H1 (cell line): Measurements from ENCODE around the gene MXI1. TPM values are rescaled to one million over a fixed set of nuclear protein-coding genes. Genes with fewer than 3 reads are reported as not detected.

ENCODE experiments used
- CTCF ChIA-PET: fragments of 300-600 bp; sonication (Branson Sonifier 250); formaldehyde crosslinking; loops from one replicate; lab custom pipeline; 2021; ENCODE audit not compliant: partially characterized antibody; lab: Charles Lee
- POLR2A ChIA-PET: fragments of 300-600 bp; sonication (Branson Sonifier 250); formaldehyde crosslinking; loops from one replicate; lab custom pipeline; 2021; ENCODE audit warnings: inconsistent platforms; ENCODE audit not compliant: partially characterized antibody; lab: Charles Lee
- DNase-seq, 2 experiments: peaks; one replicate each; pipeline versions ENCODE4 v3.0.0 to v3.0.0-alpha.2; 2010 to 2022; ENCODE audit warnings: low spot score in 2 of 2, low read depth in 1 of 2, mixed read lengths in 1 of 2
- FAIRE-seq: peaks from 2 replicates; lab custom pipeline; 2011; peaks lifted over from hg19 to GRCh38; lab: Jason Lieb, UNC
- H2AFZ ChIP-seq: 2 replicates; pipeline ENCODE4 v1.8.1; 2012; ENCODE audit warnings: low read length, inconsistent platforms
- H2AK5ac ChIP-seq: 2 replicates; pipeline ENCODE4 v1.6.1; 2013; ENCODE audit warnings: low read depth, low read length
- H2BK120ac ChIP-seq: replicated peaks from 2 replicates; pipeline ENCODE3; 2013; ENCODE audit warnings: low read depth, low read length, inconsistent platforms
- H2BK12ac ChIP-seq: 2 replicates; pipeline ENCODE4 v1.6.1; 2013; ENCODE audit warnings: low read depth, low read length
- H2BK15ac ChIP-seq: 2 replicates; pipeline ENCODE4 v1.6.1; 2013; ENCODE audit warnings: low read length
- H2BK20ac ChIP-seq: 2 replicates; pipeline ENCODE4 v1.6.1; 2013; ENCODE audit warnings: low read length
- H2BK5ac ChIP-seq: 2 replicates; pipeline ENCODE4 v1.6.1; 2013; ENCODE audit warnings: low read depth, low read length
- H3K14ac ChIP-seq: 2 replicates; pipeline ENCODE4 v1.6.1; 2013; ENCODE audit warnings: inconsistent platforms; ENCODE audit not compliant: insufficient read length
- H3K18ac ChIP-seq: 2 replicates; pipeline ENCODE4 v1.6.1; 2013; ENCODE audit warnings: low read length; ENCODE audit errors: extremely low read depth
- H3K23ac ChIP-seq: 2 replicates; pipeline ENCODE4 v1.6.1; 2013; ENCODE audit warnings: inconsistent platforms; ENCODE audit not compliant: insufficient read length
- H3K23me2 ChIP-seq: 2 replicates; pipeline ENCODE4 v1.6.1; 2013; ENCODE audit warnings: low read depth, low read length
- H3K27ac ChIP-seq: 2 replicates; pipeline ENCODE4 v1.6.1; 2011; ENCODE audit warnings: low read depth, low read length, inconsistent platforms
- H3K27me3 ChIP-seq, 4 experiments: replicated peaks in 1 of 4; 1 replicate in 1 of 4; 2 replicates in 3 of 4; pipeline versions ENCODE4 v1.6.1 to v1.8.1; 2011 to 2013; ENCODE audit warnings: low read length in 3 of 4, mild to moderate bottlenecking in 3 of 4, inconsistent platforms in 2 of 4, mixed read lengths in 2 of 4, moderate library complexity in 1 of 4; ENCODE audit not compliant: control insufficient read depth in 3 of 4, insufficient read depth in 3 of 4; ENCODE audit errors: extremely low read depth in 1 of 4
- H3K36me3 ChIP-seq, 4 experiments: 2 replicates each; pipeline versions ENCODE4 v1.6.1 to v1.8.1; 2011 to 2013; ENCODE audit warnings: mild to moderate bottlenecking in 4 of 4, low read length in 3 of 4, moderate library complexity in 2 of 4, control low read depth in 1 of 4, inconsistent platforms in 1 of 4; ENCODE audit not compliant: insufficient read depth in 4 of 4, control insufficient read depth in 2 of 4
- H3K4ac ChIP-seq: replicated peaks from 2 replicates; pipeline ENCODE3; 2013; ENCODE audit warnings: low read length, low read depth, mixed read lengths, inconsistent platforms; ENCODE audit not compliant: insufficient read length
- H3K4me1 ChIP-seq, 4 experiments: replicated peaks in 1 of 4; 1 replicate in 1 of 4; 2 replicates in 3 of 4; pipeline versions ENCODE4 v1.6.1 to v1.8.1; 2011 to 2013; ENCODE audit warnings: low read length in 3 of 4, inconsistent platforms in 2 of 4, mixed read lengths in 1 of 4; ENCODE audit not compliant: insufficient read depth in 4 of 4, control insufficient read depth in 3 of 4
- H3K4me2 ChIP-seq, 2 experiments: 2 replicates each; pipeline versions ENCODE4 v1.6.1 to v1.8.1; 2011 to 2013; ENCODE audit warnings: low read depth in 2 of 2, low read length in 2 of 2, control low read depth in 1 of 2, inconsistent platforms in 1 of 2, mild to moderate bottlenecking in 1 of 2; ENCODE audit not compliant: insufficient read depth in 1 of 2
- H3K4me3 ChIP-seq, 4 experiments: fragments of 200-600, 300-600 bp in 1 of 4; sonication (generic), shearing (Covaris generic), sonication (Bioruptor Twin) in 1 of 4; 2 replicates each; pipeline versions ENCODE4 v1.5.1 to v1.8.1; 2011 to 2016; ENCODE audit warnings: low read length in 4 of 4, low read depth in 3 of 4, control low read depth in 2 of 4, inconsistent platforms in 2 of 4, mild to moderate bottlenecking in 2 of 4, mixed read lengths in 1 of 4, moderate library complexity in 1 of 4; ENCODE audit not compliant: insufficient read depth in 2 of 4; ENCODE audit errors: extremely low read depth in 1 of 4
- H3K56ac ChIP-seq: replicated peaks from 2 replicates; pipeline ENCODE3; 2013; ENCODE audit warnings: low read depth, mild to moderate bottlenecking, mixed read lengths, low read length, inconsistent platforms; ENCODE audit not compliant: insufficient read length
- H3K79me1 ChIP-seq: 2 replicates; pipeline ENCODE4 v1.6.1; 2013; ENCODE audit warnings: low read depth, low read length, control low read depth
- H3K79me2 ChIP-seq, 2 experiments: 2 replicates each; pipeline versions ENCODE4 v1.6.1 to v1.8.1; 2012 to 2013; ENCODE audit warnings: low read length in 2 of 2, mild to moderate bottlenecking in 2 of 2, inconsistent platforms in 1 of 2; ENCODE audit not compliant: insufficient read depth in 2 of 2, control insufficient read depth in 1 of 2
- H3K9ac ChIP-seq, 4 experiments: replicated peaks in 1 of 4; 1 replicate in 1 of 4; 2 replicates in 3 of 4; pipeline versions ENCODE4 v1.6.1 to v1.8.1; 2011 to 2013; ENCODE audit warnings: low read depth in 3 of 4, low read length in 3 of 4, control low read depth in 2 of 4, mild to moderate bottlenecking in 2 of 4, moderate library complexity in 2 of 4, inconsistent platforms in 1 of 4; ENCODE audit errors: extremely low read depth in 1 of 4
- H3K9me3 ChIP-seq, 2 experiments: 2 replicates each; pipeline versions ENCODE4 v1.6.1 to v1.8.1; 2012 to 2013; ENCODE audit warnings: mild to moderate bottlenecking in 2 of 2, moderate library complexity in 2 of 2, control low read depth in 1 of 2, inconsistent platforms in 1 of 2, low read depth in 1 of 2, low read length in 1 of 2, mixed read lengths in 1 of 2; ENCODE audit not compliant: insufficient read depth in 2 of 2
- H4K20me1 ChIP-seq, 2 experiments: replicated peaks in 1 of 2; 2 replicates each; pipeline versions ENCODE3 to v1.8.1; 2011 to 2013; ENCODE audit warnings: inconsistent platforms in 2 of 2, low read length in 2 of 2, mild to moderate bottlenecking in 1 of 2; ENCODE audit not compliant: insufficient read depth in 2 of 2, control insufficient read depth in 1 of 2
- H4K5ac ChIP-seq: 2 replicates; pipeline ENCODE4 v1.6.1; 2013; ENCODE audit warnings: low read length, low read depth, mixed read lengths, inconsistent platforms; ENCODE audit not compliant: insufficient read length
- H4K8ac ChIP-seq: 2 replicates; pipeline ENCODE4 v1.8.0; 2013; ENCODE audit warnings: mild to moderate bottlenecking, moderate library complexity, low read length, inconsistent platforms; ENCODE audit not compliant: insufficient read depth; ENCODE audit errors: extremely low read depth
- H4K91ac ChIP-seq: replicated peaks from 2 replicates; pipeline ENCODE3; 2013; ENCODE audit warnings: low read length, mixed read lengths, inconsistent platforms; ENCODE audit not compliant: insufficient read length
- ATF3 ChIP-seq: IDR thresholded peaks from 2 replicates; pipeline ENCODE4 v1.6.1; 2011; ENCODE audit warnings: low read depth, mild to moderate bottlenecking, low read length; ENCODE audit not compliant: insufficient read depth
- CEBPB ChIP-seq: IDR thresholded peaks from 2 replicates; pipeline ENCODE4 v1.6.1; 2012; ENCODE audit warnings: low read depth, low read length
- CHD2 ChIP-seq: IDR thresholded peaks from 2 replicates; pipeline ENCODE4 v1.6.1; 2012; ENCODE audit warnings: low read length, improper control_type of control experiment
- CTBP2 ChIP-seq: IDR thresholded peaks from 2 replicates; pipeline ENCODE4 v1.7.0; 2011; ENCODE audit warnings: borderline replicate concordance, mild to moderate bottlenecking, moderate library complexity, mixed read lengths, low read length; ENCODE audit not compliant: insufficient read depth, insufficient read length
- GTF2F1 ChIP-seq: IDR thresholded peaks from 2 replicates; pipeline ENCODE4 v1.6.1; 2012; ENCODE audit warnings: low read depth, low read length, improper control_type of control experiment, borderline replicate concordance
- KDM5A ChIP-seq: fragments of 200-600 bp; IDR thresholded peaks from 2 replicates; pipeline ENCODE4 v1.7.1; 2012; ENCODE audit warnings: mild to moderate bottlenecking, low read length, inconsistent platforms, mixed read lengths
- MAFK ChIP-seq: IDR thresholded peaks from 2 replicates; pipeline ENCODE4 v1.6.1; 2012; ENCODE audit warnings: low read depth, mild to moderate bottlenecking, improper control_type of control experiment, low read length
- RNF2 ChIP-seq: fragments of 200-900, 300-1000 bp; sonication (generic); IDR thresholded peaks from 2 replicates; pipeline ENCODE4 v1.7.1; 2016; ENCODE audit warnings: borderline replicate concordance, low read depth, mild to moderate bottlenecking, antibody characterized with exemption, low read length; ENCODE audit not compliant: poor library complexity, severe bottlenecking; ENCODE audit errors: missing control alignments
- SAP30 ChIP-seq: fragments of 300-600 bp; sonication (generic); IDR thresholded peaks from 2 replicates; pipeline ENCODE4 v1.7.1; 2012; ENCODE audit warnings: low read length, moderate library complexity, mild to moderate bottlenecking, inconsistent platforms; ENCODE audit not compliant: insufficient read depth, insufficient replicate concordance
- SUZ12 ChIP-seq: fragments of 200-600 bp; sonication (generic); IDR thresholded peaks from 2 replicates; pipeline ENCODE4 v1.6.1; 2012; ENCODE audit warnings: mild to moderate bottlenecking, inconsistent platforms, low read length, moderate library complexity, mixed read lengths
- TBP ChIP-seq: IDR thresholded peaks from 2 replicates; pipeline ENCODE4 v1.6.1; 2011; ENCODE audit warnings: low read depth, low read length, improper control_type of control experiment
- WGBS, 2 experiments: shearing (Covaris generic) in 1 of 2; methylation state at CpG; one replicate each; pipeline versions ENCODE4 v1.1.6 to v1.1.7; 2013 to 2015; ENCODE audit warnings: low lambda C conversion rate in 2 of 2, mixed read lengths in 2 of 2, inconsistent platforms in 1 of 2, low coverage in 1 of 2, missing lambda C conversion rate in 1 of 2; ENCODE audit not compliant: insufficient replicate concordance in 2 of 2, insufficient coverage in 1 of 2, insufficient read length in 1 of 2; ENCODE audit errors: extremely low coverage in 1 of 2, missing lambda C conversion rate in 1 of 2; 5-methylcytosine and 5-hydroxymethylcytosine counted together
- polyA plus RNA-seq, 7 experiments: library from polyadenylated mRNA; depleted of rRNA in 3 of 7; stranded (reverse) in 5 of 7; unstranded in 2 of 7; fragments of >200 nt in 5 of 7; fragments of 200-250 nt in 2 of 7; gene quantifications; 1 replicate in 5 of 7; 2 replicates in 1 of 7; 4 replicates in 1 of 7; pipeline versions ENCODE4 v1.2.1 to v1.2.3, GENCODE V29; 2011 to 2013; ENCODE audit warnings: missing spikeins in 2 of 7, mixed read lengths in 2 of 7
- total RNA-seq: library from RNA; stranded (reverse); fragmentation: NEBNext Ultra II Directional; extraction: Animal tissue kit (Norgen Biotek cat#: 25700); gene quantifications from 2 replicates; pipeline ENCODE4 v1.2.1, GENCODE V29; 2021
- TF ChIP-seq, protein P1 (sequence below): IDR thresholded peaks from 2 replicates; pipeline ENCODE4 v1.6.1; 2012; ENCODE audit warnings: inconsistent platforms

The MXI1 gene
- total and polyA plus RNA-seq, 2 of the 8 experiments (the other 6 are each of a cell fraction or from before 2014, with no cell fraction given) = 5.7 to 8.8 TPM

GRCh38 chr10:110200503-110200902 is 6.9 kb upstream of the MXI1 start:
- 82% methylated on average over 3 of the region's 3 CpGs; no CpG with 5 or more reads in 1 of the 2 experiments for WGBS, 2 experiments
- no peak overlapping the region for H2AFZ ChIP-seq
- peaks cover 0 to 4% (median 2%) of the 10 kb centered on the region in 4 experiments; a peak in 6 of 7 replicates for H3K4me1 ChIP-seq
- no peak for FAIRE-seq
- H3K27me3 ChIP-seq = peaks cover 2 to 22% (median 9%) of the 10 kb centered on the region in 4 experiments
- no peak overlapping the region for H2AK5ac ChIP-seq
- H3K9ac ChIP-seq = no peak overlapping the region
- H3K36me3 ChIP-seq = no peaks in the 10 kb centered on the region
- no peak overlapping the region for H2BK15ac ChIP-seq
- H3K9me3 ChIP-seq = no peaks in the 10 kb centered on the region
- POLR2A ChIA-PET = interaction anchor here (1.5 kb wide), 1 partner anchor 10 kb away, joined by 3 read pairs; no protein-coding TSS in a partner anchor
- H3K56ac ChIP-seq = no peak overlapping the region
- H3K79me1 ChIP-seq = no peaks in the 10 kb centered on the region
- H3K23ac ChIP-seq = no peak overlapping the region
- H4K8ac ChIP-seq = no peak overlapping the region
- no peak overlapping the region for H2BK12ac ChIP-seq
- no peaks in the 10 kb centered on the region for H3K23me2 ChIP-seq
- no peak overlapping the region for H3K4me2 ChIP-seq
- no peaks in the 10 kb centered on the region for H4K20me1 ChIP-seq
- no peak overlapping the region for H4K5ac ChIP-seq
- DNase-seq = no peak
- H3K18ac ChIP-seq = no peak overlapping the region
- no peak overlapping the region for H3K4ac ChIP-seq
- no peak overlapping the region for H4K91ac ChIP-seq
- H2BK5ac ChIP-seq = no peak overlapping the region
- CTCF ChIA-PET = interaction anchor here (1.5 to 1.8 kb wide), 2 partner anchors 20 to 62 kb away, joined by 3 to 13 read pairs; no protein-coding TSS in a partner anchor
- H3K4me3 ChIP-seq = no peak overlapping the region
- H2BK20ac ChIP-seq = no peak overlapping the region
- H3K14ac ChIP-seq = no peak overlapping the region
- no peaks in the 10 kb centered on the region for H3K79me2 ChIP-seq
- no peak overlapping the region for H3K27ac ChIP-seq
- no peak overlapping the region for H2BK120ac ChIP-seq
- TF ChIP-seq CEBPB = no peak
- TF ChIP-seq CTBP2 = no peak
- no peak for TF ChIP-seq SAP30
- no peak for TF ChIP-seq CHD2
- no peak for TF ChIP-seq ATF3
- no peak for TF ChIP-seq KDM5A
- no peak for TF ChIP-seq TBP
- no peak for TF ChIP-seq GTF2F1
- no peak for TF ChIP-seq RNF2
- no peak for TF ChIP-seq MAFK
- no peak for TF ChIP-seq SUZ12
- TF ChIP-seq, protein P1, sequence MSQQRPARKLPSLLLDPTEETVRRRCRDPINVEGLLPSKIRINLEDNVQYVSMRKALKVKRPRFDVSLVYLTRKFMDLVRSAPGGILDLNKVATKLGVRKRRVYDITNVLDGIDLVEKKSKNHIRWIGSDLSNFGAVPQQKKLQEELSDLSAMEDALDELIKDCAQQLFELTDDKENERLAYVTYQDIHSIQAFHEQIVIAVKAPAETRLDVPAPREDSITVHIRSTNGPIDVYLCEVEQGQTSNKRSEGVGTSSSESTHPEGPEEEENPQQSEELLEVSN = no peak
